Measurements from ENCODE around the gene ADGRG3. TPM values are rescaled to one million over a fixed set of nuclear protein-coding genes. Genes with fewer than 3 reads are reported as not detected.

ADGRG3 gene
- total RNA-seq, 1 experiment from 2014 or later, result not detected

GRCh38 chr16:57644383-57645014 lies 23.6 kb upstream of the ADGRG3 start:
- Histone ChIP-seq H3K9me2 (ENCODE audit: insufficient read depth) (no peaks in the 10 kb centered on the region), H3K27ac (ENCODE audit: low read depth, low read length) (no peak overlapping the region), H3K79me2 (ENCODE audit: insufficient read depth, low read length) (no peaks in the 10 kb centered on the region), H3K9ac (ENCODE audit: low read length) (no peak overlapping the region), H3K4me1 (ENCODE audit: control insufficient read depth in 1 of 2, insufficient read depth in 2 of 2, low read length in 2 of 2) (peaks cover 6 to 23% of the 10 kb centered on the region in 2 experiments; a peak in 3 of 4 replicates), H4K20me1 (ENCODE audit: insufficient read depth) (no peaks in the 10 kb centered on the region), H3K4me3 (replicated peaks in 1 of 2; ENCODE audit: low read depth in 1 of 2, low read length in 2 of 2) (no peak overlapping the region), H2AFZ (ENCODE audit: low read depth, low read length, poor library complexity, severe bottlenecking) (no peak overlapping the region), H3K27me3 (ENCODE audit: insufficient read depth, low read length) (no peaks in the 10 kb centered on the region), H3K9me3 (ENCODE audit: control insufficient read depth in 1 of 2, insufficient read depth in 1 of 2, low read depth in 1 of 2, low read length in 2 of 2) (no peaks in the 10 kb centered on the region), H3K36me3 (ENCODE audit: control insufficient read depth in 1 of 2, insufficient read depth in 2 of 2, low read length in 2 of 2) (no peaks in the 10 kb centered on the region; a peak in 1 of 4 replicates), H3K4me2 (ENCODE audit: low read length) (no peak overlapping the region)
- TF ChIP-seq RAD21 (IDR thresholded peaks at IDR 0.05; ENCODE audit: low read depth), result no peak
- TF ChIP-seq ELF1 (IDR thresholded peaks at IDR 0.05; ENCODE audit: borderline replicate concordance, low read depth), result no peak
- no peak for TF ChIP-seq CEBPB (IDR thresholded peaks at IDR 0.05; ENCODE audit: low read depth)
- TF ChIP-seq, protein P1, sequence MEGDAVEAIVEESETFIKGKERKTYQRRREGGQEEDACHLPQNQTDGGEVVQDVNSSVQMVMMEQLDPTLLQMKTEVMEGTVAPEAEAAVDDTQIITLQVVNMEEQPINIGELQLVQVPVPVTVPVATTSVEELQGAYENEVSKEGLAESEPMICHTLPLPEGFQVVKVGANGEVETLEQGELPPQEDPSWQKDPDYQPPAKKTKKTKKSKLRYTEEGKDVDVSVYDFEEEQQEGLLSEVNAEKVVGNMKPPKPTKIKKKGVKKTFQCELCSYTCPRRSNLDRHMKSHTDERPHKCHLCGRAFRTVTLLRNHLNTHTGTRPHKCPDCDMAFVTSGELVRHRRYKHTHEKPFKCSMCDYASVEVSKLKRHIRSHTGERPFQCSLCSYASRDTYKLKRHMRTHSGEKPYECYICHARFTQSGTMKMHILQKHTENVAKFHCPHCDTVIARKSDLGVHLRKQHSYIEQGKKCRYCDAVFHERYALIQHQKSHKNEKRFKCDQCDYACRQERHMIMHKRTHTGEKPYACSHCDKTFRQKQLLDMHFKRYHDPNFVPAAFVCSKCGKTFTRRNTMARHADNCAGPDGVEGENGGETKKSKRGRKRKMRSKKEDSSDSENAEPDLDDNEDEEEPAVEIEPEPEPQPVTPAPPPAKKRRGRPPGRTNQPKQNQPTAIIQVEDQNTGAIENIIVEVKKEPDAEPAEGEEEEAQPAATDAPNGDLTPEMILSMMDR (IDR thresholded peaks at IDR 0.05 in 2 of 3, conservative IDR thresholded peaks at IDR 0.05 in 1 of 3; ENCODE audit: borderline replicate concordance in 1 of 3, insufficient read depth in 1 of 3, low read depth in 2 of 3, low read length in 2 of 3), result no peak
- TF ChIP-seq ZFX (IDR thresholded peaks at IDR 0.05), result no peak
- TF ChIP-seq EZH2 (IDR thresholded peaks at IDR 0.05), result no peak
- TF ChIP-seq TCF7L2 (IDR thresholded peaks at IDR 0.05; ENCODE audit: borderline replicate concordance, extremely low read depth, insufficient read depth, insufficient read length), result no peak
- no peak for TF ChIP-seq SP1 (IDR thresholded peaks at IDR 0.05; ENCODE audit: low read depth)
- no peak for TF ChIP-seq ZBTB33 (IDR thresholded peaks at IDR 0.05; ENCODE audit: extremely low read depth, insufficient replicate concordance, low read length)
- TF ChIP-seq, protein P2, sequence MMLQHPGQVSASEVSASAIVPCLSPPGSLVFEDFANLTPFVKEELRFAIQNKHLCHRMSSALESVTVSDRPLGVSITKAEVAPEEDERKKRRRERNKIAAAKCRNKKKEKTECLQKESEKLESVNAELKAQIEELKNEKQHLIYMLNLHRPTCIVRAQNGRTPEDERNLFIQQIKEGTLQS (IDR thresholded peaks at IDR 0.05), result no peak
- no peak for TF ChIP-seq YY1 (IDR thresholded peaks at IDR 0.05; ENCODE audit: extremely low read depth, insufficient replicate concordance, low read depth, low read length)
- TF ChIP-seq JUND (IDR thresholded peaks at IDR 0.05), result no peak
- no peak for TF ChIP-seq SIN3A (IDR thresholded peaks at IDR 0.05; ENCODE audit: low read depth)
- TF ChIP-seq MAX (IDR thresholded peaks at IDR 0.05), result no peak
- TF ChIP-seq, protein P3, sequence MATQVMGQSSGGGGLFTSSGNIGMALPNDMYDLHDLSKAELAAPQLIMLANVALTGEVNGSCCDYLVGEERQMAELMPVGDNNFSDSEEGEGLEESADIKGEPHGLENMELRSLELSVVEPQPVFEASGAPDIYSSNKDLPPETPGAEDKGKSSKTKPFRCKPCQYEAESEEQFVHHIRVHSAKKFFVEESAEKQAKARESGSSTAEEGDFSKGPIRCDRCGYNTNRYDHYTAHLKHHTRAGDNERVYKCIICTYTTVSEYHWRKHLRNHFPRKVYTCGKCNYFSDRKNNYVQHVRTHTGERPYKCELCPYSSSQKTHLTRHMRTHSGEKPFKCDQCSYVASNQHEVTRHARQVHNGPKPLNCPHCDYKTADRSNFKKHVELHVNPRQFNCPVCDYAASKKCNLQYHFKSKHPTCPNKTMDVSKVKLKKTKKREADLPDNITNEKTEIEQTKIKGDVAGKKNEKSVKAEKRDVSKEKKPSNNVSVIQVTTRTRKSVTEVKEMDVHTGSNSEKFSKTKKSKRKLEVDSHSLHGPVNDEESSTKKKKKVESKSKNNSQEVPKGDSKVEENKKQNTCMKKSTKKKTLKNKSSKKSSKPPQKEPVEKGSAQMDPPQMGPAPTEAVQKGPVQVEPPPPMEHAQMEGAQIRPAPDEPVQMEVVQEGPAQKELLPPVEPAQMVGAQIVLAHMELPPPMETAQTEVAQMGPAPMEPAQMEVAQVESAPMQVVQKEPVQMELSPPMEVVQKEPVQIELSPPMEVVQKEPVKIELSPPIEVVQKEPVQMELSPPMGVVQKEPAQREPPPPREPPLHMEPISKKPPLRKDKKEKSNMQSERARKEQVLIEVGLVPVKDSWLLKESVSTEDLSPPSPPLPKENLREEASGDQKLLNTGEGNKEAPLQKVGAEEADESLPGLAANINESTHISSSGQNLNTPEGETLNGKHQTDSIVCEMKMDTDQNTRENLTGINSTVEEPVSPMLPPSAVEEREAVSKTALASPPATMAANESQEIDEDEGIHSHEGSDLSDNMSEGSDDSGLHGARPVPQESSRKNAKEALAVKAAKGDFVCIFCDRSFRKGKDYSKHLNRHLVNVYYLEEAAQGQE (IDR thresholded peaks at IDR 0.05; ENCODE audit: low read depth), result no peak
- TF ChIP-seq SRF (IDR thresholded peaks at IDR 0.05; ENCODE audit: low read depth), result no peak
- no peak for TF ChIP-seq EGR1 (IDR thresholded peaks at IDR 0.05; ENCODE audit: low read depth)
- TF ChIP-seq CBX3 (IDR thresholded peaks at IDR 0.05; ENCODE audit: low read depth), result no peak
- no peak for TF ChIP-seq POLR2A (IDR thresholded peaks at IDR 0.05; ENCODE audit: borderline replicate concordance, extremely low read depth, insufficient read depth, insufficient read length)
- TF ChIP-seq ZNF274 (IDR thresholded peaks at IDR 0.05; ENCODE audit: low read depth, low read length), result no peak
- CTCF ChIA-PET, result no interaction called here
- POLR2A ChIA-PET, result interaction anchor here (1.1 kb wide), 1 partner anchor 23 kb away, joined by 3 read pairs; no protein-coding TSS in a partner anchor
- RAD21 ChIA-PET (ENCODE audit: low non-redundant PET in 1 of 2, low total read pairs in 2 of 2, uncharacterized antibody in 2 of 2, unreplicated experiment in 2 of 2), result no interaction called here
- DNase-seq (ENCODE audit: low read depth, low spot score) (no peak), ATAC-seq (no peak)
- intact Hi-C loops (cut with micrococcal nuclease), result no loop called here
- no TSS peak for BruUV-seq (replicated peaks)

Data from HCT116 (cell line).